ENCODE results near the gene TIMM50.
"Not testable (repeated sequence)": the region's sequence is repeated elsewhere in the genome, so short reads cannot be mapped to it uniquely, and the experiment has no call there.

The TIMM50 gene

DNA sequence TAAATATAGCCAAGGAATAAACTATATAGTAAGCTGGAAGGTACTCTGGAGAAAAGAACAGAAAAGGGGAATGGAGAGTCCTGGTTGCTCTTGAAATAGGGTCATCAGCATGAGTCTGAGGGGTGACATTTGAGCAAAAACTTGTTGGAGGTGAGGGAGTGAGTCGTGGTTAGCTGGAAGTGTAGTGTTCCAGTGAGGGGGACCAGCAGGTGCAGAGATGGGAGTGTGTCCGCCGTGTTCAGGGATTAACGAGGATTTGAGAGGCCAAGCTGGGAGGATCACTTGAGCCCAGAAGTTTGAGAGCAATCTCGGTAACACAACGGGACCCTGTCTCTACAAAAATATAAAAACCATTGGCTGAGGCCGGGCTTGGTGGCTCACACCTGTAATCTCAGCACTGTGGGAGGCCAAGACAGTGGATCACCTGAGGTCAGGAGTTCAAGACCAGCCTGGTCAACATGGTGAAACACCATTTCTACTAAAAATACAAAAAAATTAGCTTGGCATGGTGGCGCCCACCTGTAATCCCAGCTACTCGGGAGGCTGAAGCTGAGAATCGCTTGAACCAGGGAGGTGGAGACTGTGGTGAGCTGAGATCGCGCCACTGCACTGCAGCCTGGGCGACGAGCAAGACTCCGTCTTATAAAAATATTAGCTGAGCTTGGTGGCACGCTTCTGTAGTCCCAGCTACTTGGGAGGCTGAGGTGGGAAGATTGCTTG, 34.1 kb upstream of the TIMM50 start:
- Histone ChIP-seq H2AFZ (ENCODE audit: low read depth, low read length) (no peak overlapping the region), H3K36me3 (replicated peaks; ENCODE audit: low read depth, low read length) (peaks cover 37% of the 10 kb centered on the region), H3K4me2 (ENCODE audit: low read length) (peak overlapping the region; percentile 95), H3K79me2 (ENCODE audit: low read length) (peaks cover 72% of the 10 kb centered on the region), H3K27ac (ENCODE audit: low read length) (peak overlapping the region; percentile 85), H4K20me1 (ENCODE audit: insufficient read depth, low read length) (peaks cover 40% of the 10 kb centered on the region), H3K4me3 (ENCODE audit: low read length) (peak overlapping the region; percentile 92), H3K4me1 (ENCODE audit: low read length) (peaks cover 46% of the 10 kb centered on the region), H3K9me3 (ENCODE audit: insufficient read depth, low read length) (no peaks in the 10 kb centered on the region), H3K27me3 (ENCODE audit: low read depth, low read length) (no peaks in the 10 kb centered on the region), H3K9ac (ENCODE audit: low read length) (peak overlapping the region; percentile 98)
- TF ChIP-seq, protein P1, sequence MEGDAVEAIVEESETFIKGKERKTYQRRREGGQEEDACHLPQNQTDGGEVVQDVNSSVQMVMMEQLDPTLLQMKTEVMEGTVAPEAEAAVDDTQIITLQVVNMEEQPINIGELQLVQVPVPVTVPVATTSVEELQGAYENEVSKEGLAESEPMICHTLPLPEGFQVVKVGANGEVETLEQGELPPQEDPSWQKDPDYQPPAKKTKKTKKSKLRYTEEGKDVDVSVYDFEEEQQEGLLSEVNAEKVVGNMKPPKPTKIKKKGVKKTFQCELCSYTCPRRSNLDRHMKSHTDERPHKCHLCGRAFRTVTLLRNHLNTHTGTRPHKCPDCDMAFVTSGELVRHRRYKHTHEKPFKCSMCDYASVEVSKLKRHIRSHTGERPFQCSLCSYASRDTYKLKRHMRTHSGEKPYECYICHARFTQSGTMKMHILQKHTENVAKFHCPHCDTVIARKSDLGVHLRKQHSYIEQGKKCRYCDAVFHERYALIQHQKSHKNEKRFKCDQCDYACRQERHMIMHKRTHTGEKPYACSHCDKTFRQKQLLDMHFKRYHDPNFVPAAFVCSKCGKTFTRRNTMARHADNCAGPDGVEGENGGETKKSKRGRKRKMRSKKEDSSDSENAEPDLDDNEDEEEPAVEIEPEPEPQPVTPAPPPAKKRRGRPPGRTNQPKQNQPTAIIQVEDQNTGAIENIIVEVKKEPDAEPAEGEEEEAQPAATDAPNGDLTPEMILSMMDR (IDR thresholded peaks at IDR 0.05; ENCODE audit: low read depth, low read length), result no peak
- TF ChIP-seq EZH2phosphoT487 (IDR thresholded peaks at IDR 0.05; ENCODE audit: low read depth), result no peak

- peak overlapping the region; percentile 58 for H3K4me3 ChIP-seq (ENCODE audit: low read length)
- peak overlapping the region; percentile 78 for H3K27ac ChIP-seq (ENCODE audit: low read length)
- peaks cover 53% of the 10 kb centered on the region for H3K36me3 ChIP-seq (replicated peaks; ENCODE audit: low read depth, low read length)
- peak overlapping the region; percentile 95 for H3K4me2 ChIP-seq (ENCODE audit: low read length)
- H3K9ac ChIP-seq (ENCODE audit: low read length), result peak overlapping the region; percentile 48; the same call in 1 of the 2 replicates
- H3K79me2 ChIP-seq (ENCODE audit: low read length), result peaks cover 89% of the 10 kb centered on the region
- TF ChIP-seq EZH2phosphoT487 (IDR thresholded peaks at IDR 0.05; ENCODE audit: low read depth), result no peak
- TF ChIP-seq, protein P1 (IDR thresholded peaks at IDR 0.05; ENCODE audit: low read depth, low read length), result no peak
- peaks cover 40% of the 10 kb centered on the region for H3K4me1 ChIP-seq (ENCODE audit: low read length)
- peaks cover 57% of the 10 kb centered on the region for H4K20me1 ChIP-seq (ENCODE audit: insufficient read depth, low read length)
- H3K9me3 ChIP-seq (ENCODE audit: insufficient read depth, low read length), result no peaks in the 10 kb centered on the region
- no peaks in the 10 kb centered on the region for H3K27me3 ChIP-seq (ENCODE audit: low read depth, low read length)
- no peak overlapping the region for H2AFZ ChIP-seq (ENCODE audit: low read depth, low read length)
These were observed 32.4 kb upstream of the TIMM50 start for GRCh38 chr19:39448271-39448670.

DNA sequence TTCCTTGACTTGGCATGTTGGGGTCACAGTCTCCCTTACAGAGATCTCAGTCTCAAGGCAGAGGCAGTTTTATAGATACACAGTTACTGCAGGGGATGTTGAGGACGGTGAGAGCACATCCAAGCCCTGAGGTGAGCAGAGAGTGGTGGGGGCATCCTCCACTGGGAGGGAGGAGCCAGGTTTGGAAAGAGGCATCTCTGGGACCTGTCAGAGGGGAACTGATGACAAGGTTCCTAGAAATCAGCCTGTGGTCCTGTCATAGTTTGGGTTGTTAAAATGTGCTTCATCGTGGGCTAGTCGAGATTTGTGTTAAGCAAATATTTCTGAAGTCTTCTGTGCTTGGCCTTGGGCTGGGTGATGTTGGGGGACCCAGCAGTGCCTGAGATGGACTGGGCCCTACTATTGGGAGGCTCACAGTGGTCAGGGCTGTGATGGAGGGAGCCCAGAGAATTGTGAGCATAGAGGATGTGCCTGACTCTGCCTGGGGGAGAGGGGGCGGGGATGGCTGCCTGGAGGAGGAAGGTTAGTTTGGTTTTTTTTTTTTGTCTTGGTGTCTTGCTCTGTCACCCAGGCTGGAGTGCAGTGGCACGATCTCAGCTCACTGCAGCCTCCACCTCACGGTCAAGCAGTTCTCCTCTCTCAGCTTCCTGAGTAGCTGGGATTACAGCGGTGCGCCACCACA, 31.4 kb upstream of the TIMM50 start:
- Histone ChIP-seq H3K4me2 (ENCODE audit: low read length) (peak overlapping the region; percentile 32), H3K4me3 (ENCODE audit: low read length) (peak overlapping the region; percentile 29; the same call in 1 of the 2 replicates), H3K36me3 (replicated peaks; ENCODE audit: low read depth, low read length) (peaks cover 59% of the 10 kb centered on the region), H3K9ac (ENCODE audit: low read length) (no peak overlapping the region), H4K20me1 (ENCODE audit: insufficient read depth, low read length) (peaks cover 59% of the 10 kb centered on the region), H3K4me1 (ENCODE audit: low read length) (peaks cover 40% of the 10 kb centered on the region), H2AFZ (ENCODE audit: low read depth, low read length) (no peak overlapping the region), H3K9me3 (ENCODE audit: insufficient read depth, low read length) (no peaks in the 10 kb centered on the region), H3K27ac (ENCODE audit: low read length) (peak overlapping the region; percentile 5; the same call in 1 of the 2 replicates), H3K79me2 (ENCODE audit: low read length) (peaks cover 97% of the 10 kb centered on the region), H3K27me3 (ENCODE audit: low read depth, low read length) (no peaks in the 10 kb centered on the region)
- TF ChIP-seq EZH2phosphoT487 (IDR thresholded peaks at IDR 0.05; ENCODE audit: low read depth), result no peak
- TF ChIP-seq, protein P1 (IDR thresholded peaks at IDR 0.05; ENCODE audit: low read depth, low read length), result no peak

DNA sequence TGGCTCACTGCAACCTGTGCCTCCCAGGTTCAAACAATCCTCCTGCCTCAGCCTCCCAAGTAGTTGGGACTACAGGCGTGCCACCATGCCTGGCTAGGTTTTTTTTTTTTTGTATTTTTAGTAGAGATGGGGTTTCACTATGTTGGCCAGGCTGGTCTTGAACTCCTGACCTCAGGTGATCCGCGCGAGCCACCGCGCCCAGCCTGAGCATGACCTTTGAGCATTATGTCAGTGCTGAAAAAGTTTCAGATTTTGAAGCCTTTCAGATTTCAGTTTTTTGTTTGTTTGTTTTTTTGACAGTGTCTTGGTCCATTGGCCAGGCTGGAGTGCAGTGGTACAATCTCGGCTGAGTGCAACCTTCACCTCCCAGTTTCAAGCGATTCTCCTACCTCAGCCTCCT, 29.4 kb upstream of the TIMM50 start:
- H4K20me1 ChIP-seq (ENCODE audit: insufficient read depth, low read length), result peaks cover 67% of the 10 kb centered on the region
- H3K27ac ChIP-seq (ENCODE audit: low read length), result not testable (repeated sequence)
- peaks cover 95% of the 10 kb centered on the region for H3K79me2 ChIP-seq (ENCODE audit: low read length)

More for the DNA sequence above, 29.4 kb upstream of the TIMM50 start:
- H3K27me3 ChIP-seq (ENCODE audit: low read depth, low read length); H2AFZ ChIP-seq (ENCODE audit: low read depth, low read length); H3K4me2 ChIP-seq (ENCODE audit: low read length); H3K9ac ChIP-seq (ENCODE audit: low read length); H3K9me3 ChIP-seq (ENCODE audit: insufficient read depth, low read length); H3K4me3 ChIP-seq (ENCODE audit: low read length): not testable (repeated sequence)
- peaks cover 65% of the 10 kb centered on the region for H3K36me3 ChIP-seq (replicated peaks; ENCODE audit: low read depth, low read length)
- H3K4me1 ChIP-seq (ENCODE audit: low read length), result peaks cover 38% of the 10 kb centered on the region

All from OCI-LY3 (cell line).